Esophagus muscularis mucosa (tissue), 3 donors: ENCODE measurements around the gene CRYL1.

Source experiments
- CTCF ChIP-seq, 3 experiments: fragments of 200-600 bp in 2 of 3; fragments of 450-650 bp in 1 of 3; sonication (generic) in 2 of 3; IDR thresholded peaks; one replicate each; pipeline ENCODE4 v1.5.1; 2017 to 2019; ENCODE audit warnings: antibody characterized with exemption in 3 of 3, mild to moderate bottlenecking in 2 of 3, moderate library complexity in 1 of 3
- POLR2A ChIP-seq: fragments of 450-650 bp; IDR thresholded peaks from one replicate; pipeline ENCODE4 v1.6.1; 2017; ENCODE audit warnings: antibody characterized with exemption, moderate library complexity, mild to moderate bottlenecking, low read depth

- TF ChIP-seq CTCF (IDR thresholded peaks at IDR 0.05) (no peak), POLR2A (no peak)
These were observed 124.9 kb downstream of the CRYL1 start for GRCh38 chr13:20400774-20401173.
